Liver (tissue), 3 donors: ENCODE results near the gene SYNPR.

Experiments
- CTCF ChIP-seq: fragments of 150-350 bp; IDR thresholded peaks from 2 replicates; pipeline ENCODE4 v1.5.1; 2017; ENCODE audit warnings: improper control_type of control experiment, low read depth, low read length; ENCODE audit not compliant: missing input control
- EGR1 ChIP-seq, 2 donors: IDR thresholded peaks; 2 replicates each; pipeline ENCODE4 v1.6.1; 2016 to 2018; ENCODE audit warnings: antibody characterized with exemption in 2 of 2, low read depth in 2 of 2
- HNF4G ChIP-seq: IDR thresholded peaks from 2 replicates; pipeline ENCODE4 v1.6.1; 2016; ENCODE audit warnings: antibody characterized with exemption
- RAD21 ChIP-seq, 2 donors: IDR thresholded peaks; 2 replicates each; pipeline ENCODE4 v1.6.1; 2016; ENCODE audit warnings: antibody characterized with exemption in 2 of 2, mild to moderate bottlenecking in 2 of 2
- REST ChIP-seq: IDR thresholded peaks from 2 replicates; pipeline ENCODE4 v1.6.1; 2016; ENCODE audit warnings: antibody characterized with exemption, mild to moderate bottlenecking
- TAF1 ChIP-seq: conservative IDR thresholded peaks from 2 replicates; pipeline ENCODE4 v1.6.1; 2016; ENCODE audit warnings: antibody characterized with exemption, mild to moderate bottlenecking
- YY1 ChIP-seq: IDR thresholded peaks from 2 replicates; pipeline ENCODE4 v1.6.1; 2016; ENCODE audit warnings: antibody characterized with exemption, mild to moderate bottlenecking
- ZBTB33 ChIP-seq: IDR thresholded peaks from 2 replicates; pipeline ENCODE4 v1.6.1; 2016; ENCODE audit warnings: antibody characterized with exemption
- donor health status: healthy.
- donor health status: healthy.

- no peak for TF ChIP-seq REST
- no peak for TF ChIP-seq CTCF
- TF ChIP-seq TAF1: no peak
- TF ChIP-seq RAD21 (IDR thresholded peaks at IDR 0.05): no peak
- TF ChIP-seq ZBTB33: no peak
- no peak for TF ChIP-seq HNF4G
- no peak for TF ChIP-seq YY1
- TF ChIP-seq EGR1 (IDR thresholded peaks at IDR 0.05; ENCODE audit: low read depth in 2 of 2): no peak
Observed at GRCh38 chr3:63413523-63413922, 135.4 kb downstream of the SYNPR start.
